Ovary (tissue), 9 donors: ENCODE results near the gene RANBP17. TPM values are rescaled to one million over a fixed set of nuclear protein-coding genes. Genes with fewer than 3 reads are reported as not detected.

Experiments used
- DNase-seq, 5 donors: peaks; one replicate each; pipeline ENCODE4 v3.0.0-alpha.2; 2019 to 2020
- H3K27ac ChIP-seq, 2 donors: fragments of 200-600 bp; one replicate each; pipeline versions ENCODE4 v1.5.1 to v1.8.0; 2019 to 2022
- H3K27me3 ChIP-seq: fragments of 200-600 bp; one replicate; pipeline ENCODE4 v1.8.0; 2022
- H3K36me3 ChIP-seq: fragments of 200-600 bp; sonication (generic); one replicate; pipeline ENCODE4 v1.5.1; 2019
- H3K4me1 ChIP-seq: one replicate; pipeline ENCODE4 v1.8.1; 2013; ENCODE audit warnings: mild to moderate bottlenecking, moderate library complexity; ENCODE audit not compliant: insufficient read depth
- H3K4me3 ChIP-seq: fragments of 200-600 bp; sonication (generic); one replicate; pipeline ENCODE4 v1.5.1; 2017
- H3K9me3 ChIP-seq, 2 donors: fragments of 200-600 bp in 1 of 2; sonication (generic) in 1 of 2; one replicate each; pipeline versions ENCODE4 v1.5.1 to v1.8.1; 2013 to 2019; ENCODE audit warnings: mild to moderate bottlenecking in 1 of 2, moderate library complexity in 1 of 2
- CTCF ChIP-seq, 3 donors: fragments of 450-650 bp in 2 of 3; fragments of 200-600 bp in 1 of 3; IDR thresholded peaks; one replicate each; pipeline versions ENCODE4 v1.5.1 to v1.8.0; 2016 to 2022; ENCODE audit warnings: antibody characterized with exemption in 3 of 3, mild to moderate bottlenecking in 1 of 3
- EP300 ChIP-seq: sonication (generic); formaldehyde crosslinking; IDR thresholded peaks from one replicate; pipeline ENCODE4 v1.6.1; 2017; ENCODE audit warnings: antibody characterized with exemption
- POLR2A ChIP-seq: fragments of 450-650 bp; IDR thresholded peaks from one replicate; pipeline ENCODE4 v1.6.1; 2017; ENCODE audit warnings: antibody characterized with exemption, mild to moderate bottlenecking, moderate library complexity
- WGBS, 3 donors: extraction: QIAGEN DNeasy Blood & Tissue Kit in 1 of 3; methylation state at CpG; one replicate each; pipeline versions ENCODE4 v1.1.5 to v1.1.7; 2013 to 2017; 5-methylcytosine and 5-hydroxymethylcytosine counted together
- intact Hi-C, 4 donors: fragments of 100-400 bp; cut with DNase I; formaldehyde crosslinking; loops; one replicate each; pipeline versions ENCODE4 v1.11.0 to v1.15.1; 2022 to 2023
- polyA plus RNA-seq, 2 donors: library from polyadenylated mRNA; stranded (reverse); fragments of 200-250 nt in 1 of 2; fragments of 350-450 nt in 1 of 2; fragmentation: Illumina TruSeq in 1 of 2; extraction: RNeasy Lipid Tissue Mini Kit (QIAGEN cat#74804) in 1 of 2; gene quantifications; one replicate each; pipeline ENCODE4 v1.2.3, GENCODE V29; 2013 to 2014
- total RNA-seq, 7 donors: library from RNA; depleted of rRNA in 2 of 7; stranded (reverse); fragments of >200 nt in 2 of 7; fragmentation: NEBNext Ultra II Directional in 3 of 7; extraction: Animal tissue kit (Norgen Biotek cat#: 25700) in 3 of 7; gene quantifications; one replicate each; pipeline versions ENCODE4 v1.1.0 to v1.2.4, GENCODE V29; 2016 to 2023
- donor health status: DM: no; HTN: no; CAD: no; lungs with moderate emphysema.
- donor health status: DM: no; HTN: no; CAD: no.
- donor health status: Bipolar disorder and iron deficiency.
- donor health status: DM: yes; HTN: yes; CAD: no.
- donor health status: DM: no; HTN: no; CAD: no.
- donor health status: DM: yes; HTN: yes; CAD: no.

RANBP17 gene
- total and polyA plus RNA-seq, 9 donors, result 1.3 to 16.1 (median 8.5) TPM

GRCh38 chr5:171268700-171269620 lies 407.1 kb downstream of the RANBP17 start:
- Histone ChIP-seq H3K4me1 (no peaks in the 10 kb centered on the region), H3K27ac (no peak overlapping the region), H3K9me3 (no peaks in the 10 kb centered on the region), H3K27me3 (no peaks in the 10 kb centered on the region), H3K4me3 (no peak overlapping the region), H3K36me3 (no peaks in the 10 kb centered on the region)
- no peak for TF ChIP-seq EP300
- TF ChIP-seq POLR2A, result no peak
- TF ChIP-seq CTCF (IDR thresholded peaks at IDR 0.05), result no peak
- intact Hi-C loops, result no loop called here
- DNase-seq, result no peak
- WGBS, 3 donors, result 82 to 85% (median 82%) methylated on average over 7 of the region's 7 CpGs

GRCh38 chr5:171269717-171270116 lies 407.9 kb downstream of the RANBP17 start:
- no peak for TF ChIP-seq EP300
- no peak for TF ChIP-seq CTCF (IDR thresholded peaks at IDR 0.05)
- no peak for TF ChIP-seq POLR2A
- intact Hi-C loops, result no loop called here
- WGBS, 3 donors, result 67 to 69% (median 67%) methylated on average over 2 of the region's 2 CpGs

GRCh38 chr5:171270136-171270535 lies 408.3 kb downstream of the RANBP17 start:
- no peaks in the 10 kb centered on the region for H3K27me3 ChIP-seq
- H3K4me1 ChIP-seq, result no peaks in the 10 kb centered on the region
- H3K27ac ChIP-seq, result no peak overlapping the region
- H3K36me3 ChIP-seq, result no peaks in the 10 kb centered on the region
- no peak overlapping the region for H3K4me3 ChIP-seq
- intact Hi-C loops, result no loop called here
- no peak for DNase-seq
- no peak for TF ChIP-seq CTCF (IDR thresholded peaks at IDR 0.05)
- no peak for TF ChIP-seq POLR2A
- TF ChIP-seq EP300, result no peak
- H3K9me3 ChIP-seq, result no peaks in the 10 kb centered on the region
- WGBS, 3 donors, result 89 to 91% (median 91%) methylated on average over 3 of the region's 3 CpGs

More at GRCh38 chr5:171269717-171270116, 407.9 kb downstream of the RANBP17 start:
- no peaks in the 10 kb centered on the region for H3K4me1 ChIP-seq
- H3K27ac ChIP-seq, result no peak overlapping the region
- DNase-seq, result no peak
- no peaks in the 10 kb centered on the region for H3K27me3 ChIP-seq
- H3K4me3 ChIP-seq, result no peak overlapping the region
- H3K9me3 ChIP-seq, result no peaks in the 10 kb centered on the region
- no peaks in the 10 kb centered on the region for H3K36me3 ChIP-seq

GRCh38 chr5:171271798-171272197 lies 410.0 kb downstream of the RANBP17 start:
- no peak for DNase-seq
- Histone ChIP-seq H3K36me3 (no peaks in the 10 kb centered on the region), H3K4me1 (no peaks in the 10 kb centered on the region), H3K9me3 (no peaks in the 10 kb centered on the region), H3K27me3 (no peaks in the 10 kb centered on the region), H3K27ac (no peak overlapping the region), H3K4me3 (no peak overlapping the region)
- 96 to 99% (median 98%) methylated on average over 3 of the region's 3 CpGs for WGBS, 3 donors
- no peak for TF ChIP-seq POLR2A
- TF ChIP-seq EP300, result no peak
- no peak for TF ChIP-seq CTCF (IDR thresholded peaks at IDR 0.05)
- intact Hi-C loops, result no loop called here
